GM06990 (cell line): ENCODE data around the gene ABCC3.

Experiments
- DNase-seq: peaks from one replicate; pipeline ENCODE4 v3.0.0-alpha.2; 2011; ENCODE audit not compliant: insufficient read length; ENCODE audit errors: extremely low read depth
- H3K27me3 ChIP-seq: replicated peaks from 2 replicates; pipeline ENCODE4 v1.6.0; 2011; ENCODE audit warnings: low read length; ENCODE audit not compliant: control insufficient read depth, insufficient read depth
- H3K36me3 ChIP-seq: 2 replicates; pipeline ENCODE4 v1.5.1; 2011; ENCODE audit warnings: low read length; ENCODE audit not compliant: control insufficient read depth, insufficient read depth
- H3K4me3 ChIP-seq: replicated peaks from 2 replicates; pipeline ENCODE4 v1.5.1; 2011; ENCODE audit warnings: low read depth, mild to moderate bottlenecking, control low read depth, low read length
- CTCF ChIP-seq: IDR thresholded peaks from 2 replicates; pipeline ENCODE4 v1.5.1; 2011; ENCODE audit warnings: low read length, control low read depth, mild to moderate bottlenecking, inconsistent platforms; ENCODE audit not compliant: insufficient read depth, poor library complexity, severe bottlenecking

The ABCC3 gene

GRCh38 chr17:50657054-50657453 is 22.4 kb downstream of the ABCC3 start:
- DNase-seq, result no peak
- TF ChIP-seq CTCF, result no peak
- H3K27me3 ChIP-seq, result no peaks in the 10 kb centered on the region; the same call in 1 of the 2 replicates
- no peak overlapping the region for H3K4me3 ChIP-seq
- H3K36me3 ChIP-seq, result no peaks in the 10 kb centered on the region

GRCh38 chr17:50657627-50658026 is 22.9 kb downstream of the ABCC3 start:
- no peak for TF ChIP-seq CTCF
- no peaks in the 10 kb centered on the region for H3K36me3 ChIP-seq
- DNase-seq, result no peak

GRCh38 chr17:50658616-50659015 is 23.9 kb downstream of the ABCC3 start:
- no peak for TF ChIP-seq CTCF
- H3K4me3 ChIP-seq, result no peak overlapping the region

More at GRCh38 chr17:50657627-50658026, 22.9 kb downstream of the ABCC3 start:
- Histone ChIP-seq H3K4me3 (no peak overlapping the region), H3K27me3 (no peaks in the 10 kb centered on the region; the same call in 1 of the 2 replicates)

GRCh38 chr17:50659179-50659578 is 24.5 kb downstream of the ABCC3 start:
- DNase-seq, result no peak
- TF ChIP-seq CTCF, result no peak
- H3K27me3 ChIP-seq, result no peaks in the 10 kb centered on the region; the same call in 1 of the 2 replicates
- H3K4me3 ChIP-seq, result no peak overlapping the region
- H3K36me3 ChIP-seq, result no peaks in the 10 kb centered on the region

More at GRCh38 chr17:50658616-50659015, 23.9 kb downstream of the ABCC3 start:
- no peak for DNase-seq
- Histone ChIP-seq H3K36me3 (no peaks in the 10 kb centered on the region), H3K27me3 (no peaks in the 10 kb centered on the region; the same call in 1 of the 2 replicates)

GRCh38 chr17:50660042-50660886 is 25.6 kb downstream of the ABCC3 start:
- Histone ChIP-seq H3K4me3 (no peak overlapping the region), H3K36me3 (no peaks in the 10 kb centered on the region), H3K27me3 (peaks cover 1% of the 10 kb centered on the region)
- TF ChIP-seq CTCF, result no peak
- no peak for DNase-seq
